Measurements from ENCODE around the gene COPS3. TPM values are rescaled to one million over a fixed set of nuclear protein-coding genes. Genes with fewer than 3 reads are reported as not detected.
A peak's percentile ranks its signal among the peaks of the same experiment; 100 is the strongest.

The COPS3 gene
- total RNA-seq (2021): 103 and 113 TPM in 2 replicates
- long read RNA-seq, transcript COPS3-201 (12 exons, 1,641 nt): major isoform, 825 of 1,030 reads
- long read RNA-seq, partial matches to known transcripts: 14 of 1,030 reads
- long read RNA-seq, other reads (novel, unspliced or antisense): 188 of 1,030 reads

GRCh38 chr17:17280613-17281549 lies at the start of gene COPS3:
Gene COPS3, minus strand, starts transcription at chr17:17281246. Its CDS starts 60 bp downstream, at chr17:17281186.
- TF ChIP-seq CTCF (conservative IDR thresholded peaks at IDR 0.05): no peak
- H2AFZ ChIP-seq (ENCODE audit: low read length): no peak within 1 kb of the TSS
- H3T11ph ChIP-seq (ENCODE audit: low read length): peak within 1 kb of the TSS; percentile 64
- no peak within 1 kb of the TSS for H2BK5ac ChIP-seq (ENCODE audit: insufficient read length, low read length)
- no peak within 1 kb of the TSS; the same call in 1 of the 2 replicates for H3K4ac ChIP-seq (ENCODE audit: low read depth, low read length)
- H3K4me1 ChIP-seq (ENCODE audit: insufficient read depth, low read length): no peaks in the 10 kb centered on the region
- H3K27me3 ChIP-seq (ENCODE audit: insufficient read depth, low read length): no peaks in the 10 kb centered on the region
- H3K23me2 ChIP-seq (ENCODE audit: insufficient read length, low read depth, low read length, poor library complexity, severe bottlenecking): peaks cover 9% of the 10 kb centered on the region
- peak within 1 kb of the TSS; percentile 97 for H3K14ac ChIP-seq (ENCODE audit: insufficient read depth, low read length)
- H3K79me2 ChIP-seq (ENCODE audit: insufficient read depth, low read length): peaks cover 22% of the 10 kb centered on the region
- no peak within 1 kb of the TSS for H2AK5ac ChIP-seq (ENCODE audit: insufficient read length, low read length)
- no peak within 1 kb of the TSS for H2BK12ac ChIP-seq (ENCODE audit: insufficient read length, low read depth, low read length)
- peak; percentile 99 for DNase-seq
- H4K91ac ChIP-seq (ENCODE audit: insufficient read length, low read depth, low read length): no peak within 1 kb of the TSS
- H2BK20ac ChIP-seq (ENCODE audit: low read depth, low read length, poor library complexity, severe bottlenecking): no peak within 1 kb of the TSS
- no peak within 1 kb of the TSS for H2BK15ac ChIP-seq (ENCODE audit: low read depth, low read length)
- peak within 1 kb of the TSS; percentile 88 for H3K18ac ChIP-seq (ENCODE audit: insufficient read length, low read depth, low read length)
- peaks cover 9% of the 10 kb centered on the region for H3K79me1 ChIP-seq (ENCODE audit: insufficient read depth, low read depth, low read length, poor library complexity, severe bottlenecking)
- peak within 1 kb of the TSS; percentile 94 to 98 (median 97) for H3K27ac Mint-ChIP-seq
- H3K9me3 Mint-ChIP-seq: no peaks in the 10 kb centered on the region
- H3K56ac ChIP-seq (ENCODE audit: insufficient read length, low read depth, low read length): no peak within 1 kb of the TSS
- H3K4me3 Mint-ChIP-seq: peak within 1 kb of the TSS; percentile 91 to 97
- no peak within 1 kb of the TSS for H3K27ac ChIP-seq (ENCODE audit: insufficient read length, low read depth, low read length)
- no CpG with 5 or more reads among the region's 80 CpGs for WGBS (ENCODE audit: extremely low coverage, insufficient read length, low lambda C conversion rate)
- H3K36me3 Mint-ChIP-seq (ENCODE audit: insufficient read depth in 1 of 3, low read depth in 3 of 3): peaks cover 5 to 9% (median 6%) of the 10 kb centered on the region in 3 experiments; a peak in 3 of 7 replicates
- H4K20me1 ChIP-seq (ENCODE audit: control insufficient read depth, insufficient read depth, insufficient read length): no peaks in the 10 kb centered on the region
- H3K9ac ChIP-seq (ENCODE audit: extremely low read depth, insufficient read length, low read length): peak within 1 kb of the TSS; percentile 94
- peak within 1 kb of the TSS; percentile 15 for H2BK120ac ChIP-seq (ENCODE audit: low read depth, low read length, poor library complexity, severe bottlenecking)
- H4K5ac ChIP-seq (ENCODE audit: insufficient read length, low read depth, low read length): no peak within 1 kb of the TSS
- peak within 1 kb of the TSS; percentile 98 for H3K4me2 ChIP-seq (ENCODE audit: insufficient read depth, insufficient read length, low read length)
- H3K23ac ChIP-seq (ENCODE audit: insufficient read length, low read depth, low read length): no peak within 1 kb of the TSS
- H3K27me3 Mint-ChIP-seq (ENCODE audit: low read depth): no peaks in the 10 kb centered on the region
- peaks cover 16 to 17% of the 10 kb centered on the region in 2 experiments for H3K4me1 Mint-ChIP-seq
- no peaks in the 10 kb centered on the region for H3K9me3 ChIP-seq (ENCODE audit: control insufficient read depth, low read depth, low read length)
- H4K8ac ChIP-seq (replicated peaks; ENCODE audit: insufficient read length, low read depth, low read length): peak within 1 kb of the TSS; percentile 9
